H1 (cell line): Measurements from ENCODE around the gene CD63. TPM values are rescaled to one million over a fixed set of nuclear protein-coding genes. Genes with fewer than 3 reads are reported as not detected.

Experiments
- ATF2 ChIP-seq: IDR thresholded peaks from 2 replicates; pipeline ENCODE4 v1.6.1; 2012; ENCODE audit warnings: low read length, inconsistent platforms
- BRCA1 ChIP-seq: IDR thresholded peaks from 2 replicates; pipeline ENCODE4 v1.6.1; 2012; ENCODE audit warnings: low read depth, low read length, improper control_type of control experiment
- HDAC6 ChIP-seq: IDR thresholded peaks from one replicate; pipeline ENCODE4 v1.7.1; 2012; ENCODE audit warnings: low read depth, mild to moderate bottlenecking, inconsistent platforms, low read length, moderate library complexity
- RNF2 ChIP-seq: fragments of 200-900, 300-1000 bp; sonication (generic); IDR thresholded peaks from 2 replicates; pipeline ENCODE4 v1.7.1; 2016; ENCODE audit warnings: borderline replicate concordance, low read depth, mild to moderate bottlenecking, antibody characterized with exemption, low read length; ENCODE audit not compliant: poor library complexity, severe bottlenecking; ENCODE audit errors: missing control alignments
- SP4 ChIP-seq: IDR thresholded peaks from 2 replicates; pipeline ENCODE4 v1.6.1; 2012; ENCODE audit warnings: low read length, inconsistent platforms
- TAF7 ChIP-seq: optimal IDR thresholded peaks from 2 replicates; pipeline ENCODE3; 2011; ENCODE audit warnings: low read depth, mild to moderate bottlenecking, inconsistent platforms, low read length, moderate library complexity, borderline replicate concordance
- polyA plus RNA-seq, 7 experiments: library from polyadenylated mRNA; depleted of rRNA in 3 of 7; stranded (reverse) in 5 of 7; unstranded in 2 of 7; fragments of >200 nt in 5 of 7; fragments of 200-250 nt in 2 of 7; gene quantifications; 1 replicate in 5 of 7; 2 replicates in 1 of 7; 4 replicates in 1 of 7; pipeline versions ENCODE4 v1.2.1 to v1.2.3, GENCODE V29; 2011 to 2013; ENCODE audit warnings: missing spikeins in 2 of 7, mixed read lengths in 2 of 7
- total RNA-seq: library from RNA; stranded (reverse); fragmentation: NEBNext Ultra II Directional; extraction: Animal tissue kit (Norgen Biotek cat#: 25700); gene quantifications from 2 replicates; pipeline ENCODE4 v1.2.1, GENCODE V29; 2021

The CD63 gene
- total and polyA plus RNA-seq, 2 of the 8 experiments (the other 6 are each of a cell fraction or from before 2014, with no cell fraction given) = 440 to 526 TPM

- no peak for TF ChIP-seq SP4
- TF ChIP-seq BRCA1 = no peak
- TF ChIP-seq HDAC6 = no peak
- TF ChIP-seq TAF7 = no peak
- no peak for TF ChIP-seq RNF2
- no peak for TF ChIP-seq ATF2
Observed at GRCh38 chr12:55679691-55680090, 49.1 kb downstream of the CD63 start (continued).
